GM19193 (cell line): Measurements from ENCODE around the gene CDCA5.

ENCODE experiments used
- POLR2A ChIP-seq: IDR thresholded peaks from 4 replicates; pipeline ENCODE4 v1.6.1; 2011; ENCODE audit not compliant: insufficient read depth, insufficient read length; ENCODE audit errors: extremely low read depth

CDCA5 gene

GRCh38 chr11:65067446-65067845 is 16.4 kb downstream of the CDCA5 start:
- TF ChIP-seq POLR2A: no peak

- TF ChIP-seq POLR2A: no peak
Observed at GRCh38 chr11:65066805-65067291, 17.0 kb downstream of the CDCA5 start.

- no peak for TF ChIP-seq POLR2A
Observed at GRCh38 chr11:65066315-65066714, 17.5 kb downstream of the CDCA5 start.

- no peak for TF ChIP-seq POLR2A
Observed at GRCh38 chr11:65065851-65066250, 18.0 kb downstream of the CDCA5 start.

DNA sequence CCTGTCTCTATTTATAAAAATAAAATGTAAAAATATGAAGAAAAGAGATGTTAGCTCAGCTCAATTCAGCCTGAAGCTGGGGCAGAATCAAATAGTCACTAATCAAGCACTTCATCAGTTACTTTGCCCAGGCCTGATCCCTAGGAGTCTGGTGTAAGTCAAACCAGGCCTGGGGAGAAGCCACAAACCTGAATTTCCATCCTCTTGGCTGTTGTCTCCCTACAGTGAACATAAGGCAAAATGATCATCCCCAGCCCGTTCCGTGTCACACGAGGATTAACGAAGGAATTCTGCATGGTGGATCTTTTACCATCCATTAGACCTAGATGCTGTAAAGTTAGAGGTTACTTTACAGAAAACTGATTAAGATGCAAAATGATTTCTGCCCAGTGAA is 19.0 kb downstream of the CDCA5 start:
- no peak for TF ChIP-seq POLR2A

DNA sequence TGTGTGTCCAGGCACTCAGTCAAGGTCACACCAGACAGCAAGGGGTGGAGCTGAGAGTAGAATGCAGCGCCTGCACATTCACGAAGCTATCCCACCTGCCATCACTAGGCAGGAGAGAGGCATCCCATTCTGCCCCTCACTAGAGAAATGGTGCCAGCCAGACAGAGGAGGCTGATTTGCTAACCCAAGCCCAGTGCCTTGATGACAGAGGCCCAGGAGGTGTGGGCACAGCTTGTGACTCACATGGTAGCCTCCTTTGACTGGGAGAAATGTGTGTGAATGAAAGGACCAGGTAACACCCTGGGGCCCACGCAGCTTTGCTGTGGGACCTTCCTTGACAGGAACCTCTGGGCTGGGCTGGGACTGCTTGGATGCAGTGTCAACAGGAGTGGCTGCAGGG is 20.3 kb downstream of the CDCA5 start:
- no peak for TF ChIP-seq POLR2A

- no peak for TF ChIP-seq POLR2A
Observed at GRCh38 chr11:65060913-65061408, 22.9 kb downstream of the CDCA5 start.

DNA sequence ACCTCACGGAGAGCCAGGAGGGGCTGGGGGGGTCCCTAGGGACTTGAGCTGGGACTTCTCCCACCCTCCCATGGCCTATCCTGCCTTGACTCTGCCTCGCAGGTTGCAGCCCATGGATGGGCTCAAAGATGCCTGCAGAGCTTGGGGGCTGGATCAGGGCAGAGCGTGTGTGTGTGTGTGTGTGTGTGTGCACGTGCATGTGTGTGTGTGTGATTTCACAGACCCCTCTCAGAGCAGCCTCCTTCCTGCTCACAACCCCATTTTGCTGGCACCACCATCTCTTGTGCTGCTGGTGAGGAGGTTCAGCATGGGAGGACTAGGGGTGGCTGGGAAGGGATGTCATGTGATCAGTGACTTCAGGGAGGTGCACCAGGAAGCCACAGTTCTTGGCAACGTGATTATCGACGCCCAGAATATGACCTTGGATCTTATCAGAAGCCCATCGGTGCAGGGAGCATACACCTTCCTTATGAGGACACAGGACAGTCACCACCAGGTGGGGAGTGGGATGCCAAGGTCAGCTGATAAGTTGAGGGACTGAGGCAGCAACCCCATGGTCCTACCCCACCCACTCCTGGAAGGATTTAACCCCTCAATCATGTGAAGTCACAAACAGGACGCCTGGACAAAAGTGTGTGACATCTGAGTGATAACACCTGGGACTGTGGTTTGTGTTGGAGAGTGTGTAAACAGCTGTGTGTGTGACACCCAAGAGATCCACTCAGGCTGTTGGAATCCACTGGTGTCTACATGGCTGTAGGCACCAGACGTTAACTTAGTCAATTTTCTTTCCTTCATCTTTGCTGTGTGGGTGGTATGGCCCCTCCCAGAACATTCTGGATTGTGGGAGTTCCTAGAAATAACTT is 23.6 kb downstream of the CDCA5 start:
- no peak for TF ChIP-seq POLR2A

DNA sequence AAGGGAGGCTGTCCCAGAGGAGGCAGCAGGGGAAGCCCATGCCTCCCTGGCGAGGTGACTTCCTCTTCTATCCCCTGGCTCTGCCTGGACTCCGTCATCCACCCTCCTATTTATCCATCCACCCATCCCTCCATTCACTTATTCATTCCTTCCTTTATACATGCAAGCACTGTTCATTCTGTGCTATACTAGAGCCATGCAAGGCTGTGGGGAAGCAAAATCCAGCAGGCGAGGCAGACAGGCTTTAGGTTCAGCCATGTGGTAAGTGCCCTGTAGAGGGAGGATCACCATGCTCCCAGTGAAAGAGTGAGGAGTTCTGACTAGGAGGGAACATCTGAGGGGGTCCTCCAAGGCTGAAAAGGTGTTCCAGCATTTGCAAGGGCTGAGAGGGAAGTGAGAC is 24.3 kb downstream of the CDCA5 start:
- no peak for TF ChIP-seq POLR2A

- TF ChIP-seq POLR2A: no peak
Observed at GRCh38 chr11:65058419-65059054, 25.3 kb downstream of the CDCA5 start, which contains the start of gene NAALADL1. Gene NAALADL1 (minus strand): TSS chr11:65058553. CDS start chr11:65058521, 32 bp downstream.

GRCh38 chr11:65058012-65058411 is 25.8 kb downstream of the CDCA5 start:
- TF ChIP-seq POLR2A: no peak

GRCh38 chr11:65057526-65057925 is 26.3 kb downstream of the CDCA5 start:
- no peak for TF ChIP-seq POLR2A

- TF ChIP-seq POLR2A: no peak
Observed at GRCh38 chr11:65056999-65057398, 26.8 kb downstream of the CDCA5 start.

DNA sequence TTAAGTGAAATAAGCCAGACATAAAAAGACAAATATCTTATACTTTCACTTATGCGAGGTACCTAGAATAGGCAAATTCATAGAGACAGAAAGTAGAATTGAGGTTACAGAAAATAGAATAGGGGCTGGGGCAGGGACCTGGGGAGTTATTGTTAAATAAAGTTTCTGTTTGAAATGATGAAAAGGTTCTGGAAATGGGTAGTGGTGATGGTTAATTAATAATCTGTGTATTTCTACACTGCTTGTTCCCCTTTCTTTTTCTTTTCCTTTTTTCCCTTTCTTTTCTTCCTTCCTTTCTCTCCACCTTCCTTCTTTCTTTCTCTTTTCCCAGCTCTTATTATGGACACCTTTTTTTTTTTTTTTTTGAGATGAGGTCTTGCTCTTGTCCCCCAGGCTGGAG is 28.3 kb downstream of the CDCA5 start:
- TF ChIP-seq POLR2A: no peak

DNA sequence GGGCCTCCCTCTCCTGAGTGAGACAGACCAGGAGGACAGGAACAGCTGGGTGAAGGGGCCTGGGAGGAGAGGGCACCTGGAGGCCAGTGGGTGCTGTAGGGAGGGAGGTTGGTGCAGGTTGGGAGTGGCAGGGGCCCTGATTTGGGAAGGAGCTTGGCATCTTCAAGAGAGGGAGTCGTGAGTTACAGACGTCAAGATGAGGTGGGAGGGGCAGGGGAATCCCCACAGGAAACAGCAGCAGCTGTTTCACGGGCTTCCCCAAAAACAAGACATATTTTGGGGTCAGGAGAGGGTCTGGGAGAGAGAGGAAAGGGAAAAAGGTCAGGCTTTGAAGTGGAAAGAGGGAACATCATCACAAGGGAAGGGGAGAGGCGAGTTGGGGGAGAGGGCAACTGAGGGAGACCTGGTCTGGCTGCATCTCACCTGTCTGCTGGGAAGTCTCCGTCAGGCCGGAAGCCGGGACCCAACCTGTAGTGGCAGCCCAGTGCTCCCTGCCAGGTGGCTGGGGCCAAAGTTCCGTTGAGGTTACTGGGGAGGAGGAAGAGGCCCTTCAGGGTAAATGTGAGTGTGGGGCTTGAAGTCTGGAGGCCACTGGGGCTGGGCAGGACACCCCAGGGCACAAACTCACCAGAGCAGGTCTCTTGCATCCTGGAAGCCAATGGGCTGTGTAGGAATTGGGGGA is 29.9 kb downstream of the CDCA5 start:
- no peak for TF ChIP-seq POLR2A
